Thymus (tissue), 11 donors: Measurements from ENCODE around the gene RIT2. TPM values are rescaled to one million over a fixed set of nuclear protein-coding genes. Genes with fewer than 3 reads are reported as not detected.
"Not testable (repeated sequence)": the region's sequence is repeated elsewhere in the genome, so short reads cannot be mapped to it uniquely, and the experiment has no call there.

Source experiments
- DNase-seq, 9 donors: peaks; one replicate each; pipeline ENCODE4 v3.0.0-alpha.2; 2013; ENCODE audit warnings: low spot score in 9 of 9, low read depth in 6 of 9, missing footprints in 1 of 9
- H3K27ac ChIP-seq, 2 donors: one replicate each; pipeline ENCODE4 v1.5.1; 2013; ENCODE audit warnings: control low read depth in 1 of 2, low read depth in 1 of 2, low read length in 1 of 2, mild to moderate bottlenecking in 1 of 2, moderate library complexity in 1 of 2
- H3K27me3 ChIP-seq, 2 donors: one replicate each; pipeline ENCODE4 v1.5.1; 2013; ENCODE audit warnings: low read length in 1 of 2; ENCODE audit not compliant: control insufficient read depth in 2 of 2, insufficient read depth in 1 of 2
- H3K36me3 ChIP-seq, 2 donors: one replicate each; pipeline ENCODE4 v1.5.1; 2013; ENCODE audit warnings: low read length in 1 of 2, mild to moderate bottlenecking in 1 of 2, moderate library complexity in 1 of 2; ENCODE audit not compliant: control insufficient read depth in 2 of 2, insufficient read depth in 2 of 2
- H3K4me1 ChIP-seq, 2 donors: one replicate each; pipeline ENCODE4 v1.5.1; 2013; ENCODE audit warnings: low read length in 2 of 2; ENCODE audit not compliant: control insufficient read depth in 2 of 2, insufficient read depth in 2 of 2
- H3K4me3 ChIP-seq, 2 donors: one replicate each; pipeline ENCODE4 v1.5.1; 2013; ENCODE audit warnings: low read length in 2 of 2, control low read depth in 1 of 2, mild to moderate bottlenecking in 1 of 2
- H3K9me3 ChIP-seq, 2 donors: one replicate each; pipeline ENCODE4 v1.5.1; 2013; ENCODE audit warnings: low read length in 1 of 2, mild to moderate bottlenecking in 1 of 2; ENCODE audit not compliant: control insufficient read depth in 2 of 2, insufficient read depth in 1 of 2
- WGBS: extraction: QIAGEN DNeasy Blood & Tissue Kit; methylation state at CpG from one replicate; pipeline ENCODE4 v1.1.7; 2013; 5-methylcytosine and 5-hydroxymethylcytosine counted together
- polyA plus RNA-seq: library from polyadenylated mRNA; stranded (reverse); fragments of 200-250 nt; gene quantifications from one replicate; pipeline ENCODE4 v1.2.3, GENCODE V29; 2013
- total RNA-seq: library from RNA; stranded (reverse); fragments of 120-200 nt; gene quantifications from one replicate; pipeline ENCODE4 v1.2.4, GENCODE V29; 2013
- donor health status: healthy.

The RIT2 gene
- total and polyA plus RNA-seq, 2 donors: 0.16 TPM; not detected in 1

DNA sequence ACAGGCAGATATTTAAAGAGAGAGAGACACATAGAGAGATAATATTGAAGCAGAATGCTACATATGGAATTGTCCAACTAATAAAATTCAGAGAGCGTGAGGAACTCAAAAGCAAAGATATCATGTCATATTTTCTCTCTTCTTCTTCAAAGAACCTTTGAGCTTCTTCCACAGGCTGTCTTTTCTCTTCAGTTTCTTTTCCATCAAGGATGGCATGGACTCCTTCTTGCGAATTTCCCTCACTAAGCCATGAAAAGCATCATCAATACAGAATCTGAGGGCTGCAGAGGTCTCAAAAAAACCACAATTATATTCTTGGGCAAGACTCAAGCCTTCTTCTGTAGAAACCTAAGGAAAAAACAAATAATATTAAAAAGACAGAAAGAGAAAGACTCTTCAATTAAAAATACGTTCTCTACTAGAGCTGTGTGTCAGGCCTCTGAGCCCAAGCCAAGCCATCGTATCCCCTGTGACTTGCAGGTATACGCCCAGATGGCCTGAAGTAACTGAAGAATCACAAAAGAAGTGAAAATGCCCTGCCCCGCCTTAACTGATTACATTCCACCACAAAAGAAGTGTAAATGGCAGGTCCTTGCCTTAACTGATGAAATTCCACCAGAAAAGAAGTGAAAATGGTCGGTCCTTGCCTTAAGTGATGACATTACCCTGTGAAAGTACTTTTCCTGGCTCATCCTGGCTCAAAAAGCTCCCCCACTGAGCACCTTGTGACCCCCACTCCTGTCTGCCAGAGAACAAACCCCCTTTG lies 371.9 kb downstream of the RIT2 start:
- Histone ChIP-seq H3K4me1 (no peaks in the 10 kb centered on the region), H3K27ac (no peak overlapping the region), H3K4me3 (no peak overlapping the region), H3K36me3 (no peaks in the 10 kb centered on the region), H3K27me3 (no peaks in the 10 kb centered on the region), H3K9me3 (no peaks in the 10 kb centered on the region)
- WGBS: 73% methylated on average over 7 of the region's 7 CpGs
- DNase-seq: no peak

DNA sequence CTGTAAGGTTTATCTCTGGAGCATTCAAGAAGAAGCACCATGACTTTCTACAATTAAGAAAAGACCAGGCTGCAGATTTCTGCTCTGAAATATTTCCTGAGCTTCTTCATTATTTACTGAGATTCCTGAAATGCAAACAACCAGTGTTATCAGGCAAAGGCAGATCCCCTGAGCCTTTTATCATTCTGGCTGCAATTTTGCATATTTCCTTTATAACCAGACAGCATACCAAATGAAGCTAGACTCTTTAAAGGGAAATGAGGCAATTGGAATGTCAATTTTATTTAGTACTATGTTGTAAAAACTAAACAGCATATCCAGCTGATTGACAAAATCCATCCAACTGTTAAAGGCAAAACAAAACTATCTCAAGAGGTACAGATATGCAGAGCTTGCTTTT lies 372.5 kb downstream of the RIT2 start:
- no peaks in the 10 kb centered on the region for H3K36me3 ChIP-seq
- H3K9me3 ChIP-seq: no peaks in the 10 kb centered on the region
- no peak for DNase-seq
- H3K4me1 ChIP-seq: no peaks in the 10 kb centered on the region
- no peaks in the 10 kb centered on the region for H3K27me3 ChIP-seq
- no peak overlapping the region for H3K27ac ChIP-seq
- no peak overlapping the region for H3K4me3 ChIP-seq

DNA sequence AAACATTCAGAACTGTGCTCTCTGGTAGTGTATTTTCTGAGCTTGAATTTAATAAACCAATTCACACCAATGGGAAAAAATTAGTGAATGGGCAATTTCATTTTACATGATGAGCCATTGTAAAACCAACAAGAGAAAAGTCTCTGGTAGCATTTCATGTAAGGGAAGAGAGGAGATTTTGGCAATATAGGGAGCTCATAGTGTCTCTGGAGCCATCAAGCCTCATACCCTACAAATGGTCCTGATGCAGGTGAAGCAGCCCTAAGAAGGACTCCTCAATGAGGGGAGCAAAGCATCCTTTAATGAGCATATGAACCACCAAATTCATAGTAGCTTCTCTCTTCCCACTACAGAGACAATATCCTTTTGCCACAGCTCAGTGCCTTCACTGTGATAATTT lies 373.0 kb downstream of the RIT2 start:
- DNase-seq: no peak
- Histone ChIP-seq H3K4me1 (no peaks in the 10 kb centered on the region), H3K4me3 (no peak overlapping the region), H3K27me3 (no peaks in the 10 kb centered on the region), H3K36me3 (no peaks in the 10 kb centered on the region), H3K27ac (no peak overlapping the region), H3K9me3 (no peaks in the 10 kb centered on the region)

GRCh38 chr18:42741805-42742347 lies 373.6 kb downstream of the RIT2 start:
- not testable (repeated sequence) for H3K4me3 ChIP-seq, H3K4me1 ChIP-seq, H3K9me3 ChIP-seq, H3K27ac ChIP-seq, DNase-seq, H3K36me3 ChIP-seq, H3K27me3 ChIP-seq
- WGBS: 80% methylated on average over 12 of the region's 12 CpGs

- WGBS: 87% methylated on average over 2 of the region's 2 CpGs
These were observed 374.2 kb downstream of the RIT2 start for GRCh38 chr18:42741299-42741698.

DNA sequence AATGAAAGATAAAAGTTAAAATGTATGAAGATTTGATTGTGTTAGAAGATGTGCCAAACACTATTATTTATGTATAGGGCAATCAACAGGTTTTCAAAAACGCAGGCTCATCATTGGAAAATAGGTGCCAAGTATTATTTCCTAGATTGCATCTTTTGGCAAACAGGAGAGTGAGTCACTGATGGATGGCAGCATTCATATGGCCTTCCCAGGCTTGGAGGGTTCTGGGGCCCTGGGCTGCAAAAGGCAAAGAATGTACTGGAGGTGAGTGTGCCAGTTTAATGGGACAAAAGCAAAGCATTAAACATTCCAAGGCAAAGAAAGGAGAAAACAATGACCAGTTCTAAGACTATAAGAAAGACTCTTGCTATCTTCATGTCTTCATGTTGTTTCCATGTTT lies 379.4 kb downstream of the RIT2 start:
- H3K27me3 ChIP-seq: no peaks in the 10 kb centered on the region
- H3K4me1 ChIP-seq: no peaks in the 10 kb centered on the region
- no peak overlapping the region for H3K4me3 ChIP-seq
- H3K36me3 ChIP-seq: no peaks in the 10 kb centered on the region
- no peak overlapping the region for H3K27ac ChIP-seq
- no peaks in the 10 kb centered on the region for H3K9me3 ChIP-seq
- 91% methylated on average over 1 of the region's 1 CpG for WGBS
- DNase-seq: no peak

More at GRCh38 chr18:42741299-42741698, 374.2 kb downstream of the RIT2 start:
- H3K9me3 ChIP-seq, H3K4me3 ChIP-seq, DNase-seq, H3K36me3 ChIP-seq, H3K4me1 ChIP-seq, H3K27me3 ChIP-seq, H3K27ac ChIP-seq: not testable (repeated sequence)

GRCh38 chr18:42734520-42734919 lies 381.0 kb downstream of the RIT2 start:
- Histone ChIP-seq H3K4me1 (no peaks in the 10 kb centered on the region), H3K36me3 (no peaks in the 10 kb centered on the region), H3K4me3 (no peak overlapping the region), H3K27me3 (no peaks in the 10 kb centered on the region), H3K9me3 (no peaks in the 10 kb centered on the region), H3K27ac (no peak overlapping the region)
- DNase-seq: no peak
- WGBS: 85% methylated on average over 3 of the region's 3 CpGs

GRCh38 chr18:42730272-42730671 lies 385.2 kb downstream of the RIT2 start:
- H3K36me3 ChIP-seq: no peaks in the 10 kb centered on the region
- H3K4me1 ChIP-seq: no peaks in the 10 kb centered on the region
- no peaks in the 10 kb centered on the region for H3K27me3 ChIP-seq
- 89% methylated on average over 1 of the region's 1 CpG for WGBS
- no peaks in the 10 kb centered on the region for H3K9me3 ChIP-seq
- no peak overlapping the region for H3K27ac ChIP-seq
- H3K4me3 ChIP-seq: no peak overlapping the region
- DNase-seq: no peak

GRCh38 chr18:42719221-42719620 lies 396.3 kb downstream of the RIT2 start:
- Histone ChIP-seq H3K27me3 (no peaks in the 10 kb centered on the region), H3K27ac (no peak overlapping the region), H3K4me3 (no peak overlapping the region), H3K36me3 (no peaks in the 10 kb centered on the region), H3K9me3 (no peaks in the 10 kb centered on the region), H3K4me1 (no peaks in the 10 kb centered on the region)
- 83% methylated on average over 6 of the region's 6 CpGs for WGBS
- DNase-seq: no peak
